A549 (cell line): ENCODE results near the gene SMIM36. TPM values are rescaled to one million over a fixed set of nuclear protein-coding genes. Genes with fewer than 3 reads are reported as not detected.
A peak's percentile ranks its signal among the peaks of the same experiment; 100 is the strongest.

ENCODE experiments used
- ATAC-seq, 2 experiments: fragments of 200-7000 bp in 1 of 2; fragments of >200 bp in 1 of 2; cut with Nextera tagmentation in 1 of 2; cut with Tn5 transposase in 1 of 2; 3 replicates each; pipeline versions ENCODE4 v1.8.0 to v1.9.1; 2018 to 2020; ENCODE audit warnings: mild to moderate bottlenecking in 1 of 2, moderate library complexity in 1 of 2
- CTCF ChIA-PET: fragments of 300-600 bp; sonication (Branson Sonifier 250); formaldehyde crosslinking; extraction: SDS; loops from one replicate; lab custom pipeline; 2021; ENCODE audit warnings: antibody characterized with exemption, inconsistent platforms; lab: Yijun Ruan, JAX
- POLR2A ChIA-PET: fragments of 350-600 bp; formaldehyde crosslinking; extraction: SDS; loops from one replicate; lab custom pipeline; 2021; ENCODE audit warnings: antibody characterized with exemption, inconsistent platforms; lab: Yijun Ruan, JAX
- DNase-seq, 2 experiments: peaks; one replicate each; pipeline versions ENCODE4 v3.0.0 to v3.0.0-alpha.2; 2011 to 2016; ENCODE audit warnings: low read depth in 1 of 2, low spot score in 1 of 2
- FAIRE-seq: peaks from 2 replicates; lab custom pipeline; 2011; peaks lifted over from hg19 to GRCh38; lab: Jason Lieb, UNC
- H3K27ac ChIP-seq, 2 experiments: fragments of >200 bp; sonication (Bioruptor Twin); formaldehyde crosslinking; 3 replicates each; pipeline ENCODE4 v1.5.1; 2016 to 2017
- H3K4me1 ChIP-seq: fragments of >200 bp; sonication (Bioruptor Twin); formaldehyde crosslinking; 3 replicates; pipeline ENCODE4 v1.6.1; 2016
- H3K4me2 ChIP-seq: fragments of >200 bp; sonication (Bioruptor Twin); formaldehyde crosslinking; 3 replicates; pipeline ENCODE4 v1.6.1; 2016
- H3K4me3 ChIP-seq: fragments of >200 bp; sonication (Bioruptor Twin); formaldehyde crosslinking; 3 replicates; pipeline ENCODE4 v1.5.1; 2016
- H3K9me3 ChIP-seq: fragments of >200 bp; sonication (Bioruptor Twin); formaldehyde crosslinking; 3 replicates; pipeline ENCODE4 v1.6.1; 2016
- CBX8 ChIP-seq: fragments of 200-600 bp; sonication (generic); IDR thresholded peaks from 2 replicates; pipeline ENCODE4 v1.6.1; 2016
- CHD4 ChIP-seq: fragments of 200-600 bp; sonication (generic); IDR thresholded peaks from 2 replicates; pipeline ENCODE4 v1.6.1; 2016; ENCODE audit warnings: antibody characterized with exemption, mild to moderate bottlenecking, borderline replicate concordance
- EHF ChIP-seq: fragments of 250-450 bp; sonication (Bioruptor Pico); IDR thresholded peaks from 2 replicates; pipeline ENCODE4 v1.5.0; 2020; ENCODE audit warnings: mild to moderate bottlenecking
- EP300 ChIP-seq, 2 experiments: fragments of >200 bp; sonication (Bioruptor Twin); formaldehyde crosslinking; IDR thresholded peaks; 2 replicates in 1 of 2; 3 replicates in 1 of 2; pipeline ENCODE4 v1.6.1; 2016 to 2017
- FOSL2 ChIP-seq, 2 experiments: fragments of 450-650 bp in 1 of 2; fragments of >200 bp in 1 of 2; sonication (Bioruptor Twin) in 1 of 2; formaldehyde crosslinking; IDR thresholded peaks; 2 replicates each; pipeline versions ENCODE4 v1.5.0 to v1.6.1; 2016 to 2020; ENCODE audit warnings: mild to moderate bottlenecking in 1 of 2, moderate library complexity in 1 of 2
- FOXS1 ChIP-seq: fragments of 250-450 bp; sonication (Bioruptor Pico); IDR thresholded peaks from 2 replicates; pipeline ENCODE4 v1.5.0; 2020; ENCODE audit warnings: mild to moderate bottlenecking, moderate library complexity
- GATA3 ChIP-seq: IDR thresholded peaks from 2 replicates; pipeline ENCODE4 v1.6.1; 2012; ENCODE audit warnings: borderline replicate concordance
- HEYL ChIP-seq: fragments of 250-450 bp; sonication (Bioruptor Pico); IDR thresholded peaks from 2 replicates; pipeline ENCODE4 v1.8.0; 2021; ENCODE audit warnings: mild to moderate bottlenecking, moderate library complexity
- HOXA7 ChIP-seq: fragments of 250-450 bp; sonication (Bioruptor Pico); IDR thresholded peaks from 2 replicates; pipeline ENCODE4 v1.5.0; 2020; ENCODE audit warnings: mild to moderate bottlenecking, moderate library complexity
- HOXB13 ChIP-seq: fragments of 250-450 bp; sonication (Bioruptor Pico); IDR thresholded peaks from 2 replicates; pipeline ENCODE4 v1.5.0; 2020; ENCODE audit warnings: low read depth, mild to moderate bottlenecking, moderate library complexity
- HOXB5 ChIP-seq: fragments of 250-450 bp; sonication (Bioruptor Pico); IDR thresholded peaks from 2 replicates; pipeline ENCODE4 v1.5.0; 2020; ENCODE audit warnings: mild to moderate bottlenecking, moderate library complexity
- JUN ChIP-seq, 2 experiments: fragments of >200 bp; sonication (Bioruptor Twin); formaldehyde crosslinking; IDR thresholded peaks; 2 replicates in 1 of 2; 3 replicates in 1 of 2; pipeline ENCODE4 v1.6.1; 2016 to 2017
- JUNB ChIP-seq: fragments of >200 bp; sonication (Bioruptor Twin); formaldehyde crosslinking; IDR thresholded peaks from 2 replicates; pipeline ENCODE4 v1.6.1; 2016
- KDM1A ChIP-seq: fragments of 200-600 bp; sonication (generic); IDR thresholded peaks from 2 replicates; pipeline ENCODE4 v1.6.1; 2016; ENCODE audit warnings: low read depth, mild to moderate bottlenecking
- MAFK ChIP-seq: fragments of 450-650 bp; IDR thresholded peaks from 2 replicates; pipeline ENCODE4 v1.6.1; 2014; ENCODE audit not compliant: partially characterized antibody
- MAZ ChIP-seq: fragments of 150-350 bp; IDR thresholded peaks from 2 replicates; pipeline ENCODE4 v1.6.1; 2014; ENCODE audit warnings: antibody characterized with exemption, low read depth, low read length, borderline replicate concordance
- MYC ChIP-seq: IDR thresholded peaks from 2 replicates; pipeline ENCODE4 v1.6.1; 2012; ENCODE audit warnings: mild to moderate bottlenecking, inconsistent platforms, low read length, improper control_type of control experiment, borderline replicate concordance
- NFE2L2 ChIP-seq: fragments of 150-350 bp; conservative IDR thresholded peaks from 2 replicates; pipeline ENCODE4 v1.6.1; 2014; ENCODE audit warnings: low read length
- NPAS2 ChIP-seq: fragments of 250-450 bp; sonication (Bioruptor Pico); IDR thresholded peaks from 2 replicates; pipeline ENCODE4 v1.8.0; 2022; ENCODE audit warnings: mild to moderate bottlenecking, moderate library complexity, borderline replicate concordance
- POLR2A ChIP-seq: IDR thresholded peaks from 2 replicates; pipeline ENCODE4 v1.6.1; 2012; ENCODE audit warnings: mild to moderate bottlenecking, low read length
- RAD21 ChIP-seq, 2 experiments: fragments of >200 bp in 1 of 2; sonication (Bioruptor Twin) in 1 of 2; formaldehyde crosslinking in 1 of 2; IDR thresholded peaks in 1 of 2; conservative IDR thresholded peaks in 1 of 2; 2 replicates in 1 of 2; 3 replicates in 1 of 2; pipeline ENCODE4 v1.6.1; 2012 to 2018; ENCODE audit warnings: inconsistent platforms in 1 of 2
- RARB ChIP-seq: fragments of 250-450 bp; sonication (Bioruptor Pico); IDR thresholded peaks from 2 replicates; pipeline ENCODE4 v1.8.0; 2021; ENCODE audit warnings: mild to moderate bottlenecking, moderate library complexity
- RCOR1 ChIP-seq: fragments of 150-350 bp; IDR thresholded peaks from 2 replicates; pipeline ENCODE4 v1.6.1; 2014; ENCODE audit warnings: antibody characterized with exemption, low read length, low read depth
- RFX5 ChIP-seq: fragments of 450-650 bp; IDR thresholded peaks from 2 replicates; pipeline ENCODE4 v1.7.1; 2014; ENCODE audit warnings: antibody characterized with exemption, mild to moderate bottlenecking, moderate library complexity
- SMC3 ChIP-seq: fragments of >200 bp; sonication (Bioruptor Twin); formaldehyde crosslinking; IDR thresholded peaks from 3 replicates; pipeline ENCODE4 v1.6.1; 2018; ENCODE audit warnings: inconsistent platforms
- SREBF2 ChIP-seq: fragments of 450-650 bp; IDR thresholded peaks from 2 replicates; pipeline ENCODE4 v1.6.1; 2014; ENCODE audit warnings: mild to moderate bottlenecking, moderate library complexity
- TFCP2L1 ChIP-seq: fragments of 250-450 bp; sonication (Bioruptor Pico); IDR thresholded peaks from 2 replicates; pipeline ENCODE4 v1.5.0; 2021; ENCODE audit warnings: mild to moderate bottlenecking
- ZFP36 ChIP-seq: fragments of 450-650 bp; IDR thresholded peaks from 2 replicates; pipeline ENCODE4 v1.6.1; 2014; ENCODE audit warnings: borderline replicate concordance; ENCODE audit not compliant: partially characterized antibody
- ZNF302 ChIP-seq: fragments of 250-450 bp; sonication (Bioruptor Pico); IDR thresholded peaks from 2 replicates; pipeline ENCODE4 v1.9.0; 2021; ENCODE audit warnings: inconsistent platforms, mild to moderate bottlenecking, moderate library complexity
- ZSCAN20 ChIP-seq: fragments of 250-450 bp; sonication (Bioruptor Pico); IDR thresholded peaks from 2 replicates; pipeline ENCODE4 v1.8.0; 2022; ENCODE audit warnings: mild to moderate bottlenecking, moderate library complexity
- whole genome bisulfite sequencing: methylation state at CpG from one replicate; pipeline ENCODE4 v1.1.6; 2017; ENCODE audit errors: missing lambda C conversion rate; 5-methylcytosine and 5-hydroxymethylcytosine counted together
- polyA plus RNA-seq, 4 experiments: library from polyadenylated mRNA; depleted of rRNA in 3 of 4; stranded (reverse); fragments of >200 nt; fragmentation: RNase III in 1 of 4; extraction: RNeasy Plus Mini Kit Qiagen cat#74134 plus additional on column Dnase treatment in 1 of 4; gene quantifications; 2 replicates in 3 of 4; 3 replicates in 1 of 4; pipeline ENCODE4 v1.2.3, GENCODE V29; 2011 to 2017
- TF ChIP-seq, protein P1 (sequence below): IDR thresholded peaks from 2 replicates; pipeline ENCODE4 v1.6.1; 2012; ENCODE audit warnings: low read depth, borderline replicate concordance
- TF ChIP-seq, protein P2 (sequence below): IDR thresholded peaks from 2 replicates; pipeline ENCODE4 v1.6.1; 2012
- TF ChIP-seq, protein P3 (sequence below): fragments of 150-350 bp; IDR thresholded peaks from 2 replicates; pipeline ENCODE4 v1.6.1; 2014; ENCODE audit warnings: low read depth, mild to moderate bottlenecking, low read length
- TF ChIP-seq, protein P4 (sequence below): fragments of 450-650 bp; IDR thresholded peaks from 2 replicates; pipeline ENCODE4 v1.6.1; 2014; ENCODE audit warnings: antibody characterized with exemption
- TF ChIP-seq, protein P5 (sequence below): fragments of >200 bp; sonication (Bioruptor Twin); formaldehyde crosslinking; IDR thresholded peaks from 3 replicates; pipeline ENCODE4 v1.6.1; 2016
- TF ChIP-seq, protein P6 (sequence below): fragments of 250-450 bp; sonication (Bioruptor Pico); IDR thresholded peaks from 2 replicates; pipeline ENCODE4 v1.5.0; 2020; ENCODE audit warnings: low read depth, mild to moderate bottlenecking, moderate library complexity

Gene SMIM36
- polyA plus RNA-seq, 2 of the 4 experiments (the other 2 are of a cell fraction): not detected

DNA sequence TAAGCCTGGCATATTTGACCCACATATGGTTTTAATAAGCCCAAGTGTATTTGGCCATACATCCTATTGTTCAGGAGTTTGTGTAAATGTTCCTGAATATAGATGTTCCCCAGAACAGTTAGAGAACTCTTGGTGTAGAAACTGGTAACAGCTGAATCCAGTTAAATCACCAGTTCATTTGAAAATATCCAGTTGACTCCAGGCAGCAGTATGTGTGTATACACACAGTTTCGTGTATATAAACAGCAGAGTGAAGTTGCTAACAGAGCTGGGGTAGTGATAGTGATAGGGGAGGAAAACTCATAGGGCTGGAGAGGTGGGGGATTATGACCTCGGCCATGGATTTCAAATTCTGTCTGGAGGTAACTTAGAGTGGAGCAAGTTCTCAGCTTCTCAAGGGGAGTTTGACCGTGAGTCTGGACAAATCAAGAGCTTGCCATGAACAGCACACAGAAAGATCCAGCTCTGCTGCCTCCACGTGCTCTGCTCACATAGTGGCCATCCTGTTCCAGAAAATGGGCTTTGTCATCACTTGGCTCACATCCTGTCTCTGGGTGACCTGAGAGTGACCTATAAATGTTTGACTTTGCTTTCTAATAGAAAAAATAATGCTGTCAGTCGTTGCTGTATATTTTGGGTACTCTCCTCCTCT, 59.0 kb downstream of the SMIM36 start:
- Histone ChIP-seq H3K27ac (peak overlapping the region; percentile 83 to 88), H3K9me3 (no peaks in the 10 kb centered on the region), H3K4me1 (peaks cover 81% of the 10 kb centered on the region), H3K4me2 (peak overlapping the region; percentile 73), H3K4me3 (no peak overlapping the region)
- peak; percentile 92 for FAIRE-seq
- CTCF ChIA-PET: interaction anchor here (0.9 to 2.2 kb wide), 6 partner anchors 10 to 96 kb away, joined by 3 to 8 read pairs (median 4); no protein-coding TSS in a partner anchor
- peak; percentile 50 to 94 for DNase-seq
- TF ChIP-seq ZNF302 (CRISPR knock-in tag) (peak; percentile 97), RAD21 (conservative IDR thresholded peaks at IDR 0.05 in 1 of 2, IDR thresholded peaks at IDR 0.05 in 1 of 2) (peak; percentile 20 to 37; a peak in 4 of 5 replicates), GATA3 (peak; percentile 90; the same call in 1 of the 2 replicates), NPAS2 (CRISPR knock-in tag) (peak; percentile 78; the same call in 1 of the 2 replicates), HOXA7 (CRISPR knock-in tag) (peak; percentile 76; the same call in 1 of the 2 replicates), RCOR1 (no peak), POLR2A (no peak), ZSCAN20 (peak; percentile 92), KDM1A (no peak), MAFK (peak; percentile 74), NFE2L2 (0 out of 2 replicates have a peak, but pooled peaks have one; percentile 30), EHF (CRISPR knock-in tag) (peak; percentile 98), HOXB5 (CRISPR knock-in tag) (peak; percentile 97), MYC (peak; percentile 96), CBX8 (no peak), RFX5 (no peak), SREBF2 (no peak), SMC3 (peak; percentile 21; the same call in 2 of the 3 replicates), FOXS1 (CRISPR knock-in tag) (0 out of 2 replicates have a peak, but pooled peaks have one; percentile 83), RARB (CRISPR knock-in tag) (peak; percentile 87; the same call in 1 of the 2 replicates), ZFP36 (no peak), MAZ (no peak), FOSL2 (IDR thresholded peaks at IDR 0.05) (no peak), FOSL2 (CRISPR knock-in tag; IDR thresholded peaks at IDR 0.05) (peak; percentile 54), TFCP2L1 (CRISPR knock-in tag) (no peak), JUNB (peak; percentile 82), EP300 (IDR thresholded peaks at IDR 0.05) (no peak; a peak in 1 of 5 replicates), HOXB13 (CRISPR knock-in tag) (peak; percentile 98), HEYL (CRISPR knock-in tag) (peak; percentile 93), JUN (IDR thresholded peaks at IDR 0.05) (peak; percentile 69 to 77; a peak in 4 of 5 replicates), CHD4 (no peak; the same call in 1 of the 2 replicates)
- TF ChIP-seq, protein P1, sequence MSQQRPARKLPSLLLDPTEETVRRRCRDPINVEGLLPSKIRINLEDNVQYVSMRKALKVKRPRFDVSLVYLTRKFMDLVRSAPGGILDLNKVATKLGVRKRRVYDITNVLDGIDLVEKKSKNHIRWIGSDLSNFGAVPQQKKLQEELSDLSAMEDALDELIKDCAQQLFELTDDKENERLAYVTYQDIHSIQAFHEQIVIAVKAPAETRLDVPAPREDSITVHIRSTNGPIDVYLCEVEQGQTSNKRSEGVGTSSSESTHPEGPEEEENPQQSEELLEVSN: peak; percentile 91
- TF ChIP-seq, protein P2, sequence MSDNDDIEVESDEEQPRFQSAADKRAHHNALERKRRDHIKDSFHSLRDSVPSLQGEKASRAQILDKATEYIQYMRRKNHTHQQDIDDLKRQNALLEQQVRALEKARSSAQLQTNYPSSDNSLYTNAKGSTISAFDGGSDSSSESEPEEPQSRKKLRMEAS: peak; percentile 99
- TF ChIP-seq, protein P3, sequence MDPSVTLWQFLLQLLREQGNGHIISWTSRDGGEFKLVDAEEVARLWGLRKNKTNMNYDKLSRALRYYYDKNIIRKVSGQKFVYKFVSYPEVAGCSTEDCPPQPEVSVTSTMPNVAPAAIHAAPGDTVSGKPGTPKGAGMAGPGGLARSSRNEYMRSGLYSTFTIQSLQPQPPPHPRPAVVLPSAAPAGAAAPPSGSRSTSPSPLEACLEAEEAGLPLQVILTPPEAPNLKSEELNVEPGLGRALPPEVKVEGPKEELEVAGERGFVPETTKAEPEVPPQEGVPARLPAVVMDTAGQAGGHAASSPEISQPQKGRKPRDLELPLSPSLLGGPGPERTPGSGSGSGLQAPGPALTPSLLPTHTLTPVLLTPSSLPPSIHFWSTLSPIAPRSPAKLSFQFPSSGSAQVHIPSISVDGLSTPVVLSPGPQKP: no peak
- TF ChIP-seq, protein P4, sequence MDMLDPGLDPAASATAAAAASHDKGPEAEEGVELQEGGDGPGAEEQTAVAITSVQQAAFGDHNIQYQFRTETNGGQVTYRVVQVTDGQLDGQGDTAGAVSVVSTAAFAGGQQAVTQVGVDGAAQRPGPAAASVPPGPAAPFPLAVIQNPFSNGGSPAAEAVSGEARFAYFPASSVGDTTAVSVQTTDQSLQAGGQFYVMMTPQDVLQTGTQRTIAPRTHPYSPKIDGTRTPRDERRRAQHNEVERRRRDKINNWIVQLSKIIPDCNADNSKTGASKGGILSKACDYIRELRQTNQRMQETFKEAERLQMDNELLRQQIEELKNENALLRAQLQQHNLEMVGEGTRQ: peak; percentile 62
- TF ChIP-seq, protein P5, sequence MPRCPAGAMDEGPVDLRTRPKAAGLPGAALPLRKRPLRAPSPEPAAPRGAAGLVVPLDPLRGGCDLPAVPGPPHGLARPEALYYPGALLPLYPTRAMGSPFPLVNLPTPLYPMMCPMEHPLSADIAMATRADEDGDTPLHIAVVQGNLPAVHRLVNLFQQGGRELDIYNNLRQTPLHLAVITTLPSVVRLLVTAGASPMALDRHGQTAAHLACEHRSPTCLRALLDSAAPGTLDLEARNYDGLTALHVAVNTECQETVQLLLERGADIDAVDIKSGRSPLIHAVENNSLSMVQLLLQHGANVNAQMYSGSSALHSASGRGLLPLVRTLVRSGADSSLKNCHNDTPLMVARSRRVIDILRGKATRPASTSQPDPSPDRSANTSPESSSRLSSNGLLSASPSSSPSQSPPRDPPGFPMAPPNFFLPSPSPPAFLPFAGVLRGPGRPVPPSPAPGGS: peak; percentile 67; the same call in 1 of the 3 replicates
- TF ChIP-seq, protein P6, sequence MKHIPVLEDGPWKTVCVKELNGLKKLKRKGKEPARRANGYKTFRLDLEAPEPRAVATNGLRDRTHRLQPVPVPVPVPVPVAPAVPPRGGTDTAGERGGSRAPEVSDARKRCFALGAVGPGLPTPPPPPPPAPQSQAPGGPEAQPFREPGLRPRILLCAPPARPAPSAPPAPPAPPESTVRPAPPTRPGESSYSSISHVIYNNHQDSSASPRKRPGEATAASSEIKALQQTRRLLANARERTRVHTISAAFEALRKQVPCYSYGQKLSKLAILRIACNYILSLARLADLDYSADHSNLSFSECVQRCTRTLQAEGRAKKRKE (CRISPR knock-in tag): peak; percentile 94
- 5% methylated on average over 5 of the region's 5 CpGs for WGBS
- POLR2A ChIA-PET: interaction anchor here (0.5 to 2.1 kb wide), 2 partner anchors 17 to 19 kb away, joined by 3 to 13 read pairs; no protein-coding TSS in a partner anchor
- ATAC-seq: peak; percentile 64 to 65
